CD14-positive monocyte (primary cell): ENCODE measurements around the gene TEX10. TPM values are rescaled to one million over a fixed set of nuclear protein-coding genes. Genes with fewer than 3 reads are reported as not detected.
A peak's percentile ranks its signal among the peaks of the same experiment; 100 is the strongest.

Experiments
- DNase-seq, 3 donors: peaks; one replicate each; pipeline ENCODE4 v3.0.0-alpha.2; 2011 to 2022
- H2AFZ ChIP-seq: 2 replicates; pipeline ENCODE4 v1.6.0; 2012; ENCODE audit warnings: mild to moderate bottlenecking, low read depth, low read length, inconsistent platforms; ENCODE audit not compliant: insufficient read depth, poor library complexity, severe bottlenecking
- H3K27ac ChIP-seq, 2 donors: 1 replicate in 1 of 2; 2 replicates in 1 of 2; pipeline ENCODE4 v1.5.1; 2012 to 2013; ENCODE audit warnings: low read length in 2 of 2, control low read depth in 1 of 2, inconsistent platforms in 1 of 2, low read depth in 1 of 2, mild to moderate bottlenecking in 1 of 2
- H3K27me3 ChIP-seq, 2 donors: one replicate each; pipeline versions ENCODE4 v1.6.0 to v1.6.1; 2011 to 2013; ENCODE audit warnings: low read length in 2 of 2; ENCODE audit not compliant: control insufficient read depth in 2 of 2, insufficient read depth in 2 of 2
- H3K36me3 ChIP-seq, 2 donors: replicated peaks in 1 of 2; 1 replicate in 1 of 2; 2 replicates in 1 of 2; pipeline versions ENCODE4 v1.5.1 to v1.6.1; 2012 to 2013; ENCODE audit warnings: low read length in 2 of 2, control low read depth in 1 of 2, inconsistent platforms in 1 of 2, mild to moderate bottlenecking in 1 of 2; ENCODE audit not compliant: insufficient read depth in 2 of 2, control insufficient read depth in 1 of 2
- H3K4me1 ChIP-seq, 2 donors: 1 replicate in 1 of 2; 2 replicates in 1 of 2; pipeline versions ENCODE4 v1.5.1 to v1.6.1; 2012 to 2013; ENCODE audit warnings: low read length in 2 of 2, control low read depth in 1 of 2, inconsistent platforms in 1 of 2, mild to moderate bottlenecking in 1 of 2, moderate library complexity in 1 of 2; ENCODE audit not compliant: insufficient read depth in 2 of 2, control insufficient read depth in 1 of 2
- H3K4me2 ChIP-seq: replicated peaks from 2 replicates; pipeline ENCODE3; 2012; ENCODE audit warnings: low read length, moderate library complexity, mild to moderate bottlenecking; ENCODE audit not compliant: poor library complexity, severe bottlenecking; ENCODE audit errors: extremely low read depth
- H3K4me3 ChIP-seq, 3 experiments: fragments of 200-600 bp in 1 of 3; sonication (generic) in 1 of 3; replicated peaks in 1 of 3; 1 replicate in 2 of 3; 2 replicates in 1 of 3; pipeline ENCODE4 v1.5.1; 2011 to 2013; ENCODE audit warnings: low read length in 3 of 3, mild to moderate bottlenecking in 3 of 3, control low read depth in 2 of 3, low read depth in 2 of 3, inconsistent platforms in 1 of 3, moderate library complexity in 1 of 3
- H3K79me2 ChIP-seq: 2 replicates; pipeline ENCODE4 v1.6.0; 2012; ENCODE audit warnings: mild to moderate bottlenecking, control low read depth, inconsistent platforms, low read length, moderate library complexity; ENCODE audit not compliant: insufficient read depth
- H3K9ac ChIP-seq: 2 replicates; pipeline ENCODE4 v1.6.0; 2017; ENCODE audit warnings: low read length, mild to moderate bottlenecking; ENCODE audit not compliant: insufficient read depth, poor library complexity, severe bottlenecking
- H3K9me3 ChIP-seq, 2 donors: replicated peaks in 1 of 2; 1 replicate in 1 of 2; 2 replicates in 1 of 2; pipeline versions ENCODE4 v1.5.1 to v1.6.1; 2012 to 2013; ENCODE audit warnings: low read length in 2 of 2, control low read depth in 1 of 2; ENCODE audit not compliant: control insufficient read depth in 1 of 2, insufficient read depth in 1 of 2
- H4K20me1 ChIP-seq: 2 replicates; pipeline ENCODE4 v1.6.0; 2012; ENCODE audit warnings: mild to moderate bottlenecking, low read length, control low read depth, moderate library complexity; ENCODE audit not compliant: insufficient read depth
- H3K27ac Mint-ChIP-seq, 7 donors: one replicate each; pipeline ENCODE4 v1.8.0; 2020; ENCODE audit warnings: mild to moderate bottlenecking in 7 of 7, mixed read lengths in 7 of 7, moderate library complexity in 6 of 7, inconsistent platforms in 2 of 7
- H3K27me3 Mint-ChIP-seq, 3 donors: one replicate each; pipeline ENCODE4 v1.8.0; 2021 to 2022; ENCODE audit warnings: low read depth in 3 of 3, mild to moderate bottlenecking in 3 of 3, mixed read lengths in 3 of 3, moderate library complexity in 3 of 3, inconsistent platforms in 1 of 3
- H3K36me3 Mint-ChIP-seq, 2 donors: one replicate each; pipeline ENCODE4 v1.8.0; 2020; ENCODE audit warnings: mixed read lengths in 2 of 2, inconsistent platforms in 1 of 2, mild to moderate bottlenecking in 1 of 2
- H3K4me1 Mint-ChIP-seq: one replicate; pipeline ENCODE4 v1.8.0; 2020; ENCODE audit warnings: mild to moderate bottlenecking, mixed read lengths
- H3K4me3 Mint-ChIP-seq, 2 donors: one replicate each; pipeline ENCODE4 v1.8.0; 2020; ENCODE audit warnings: mild to moderate bottlenecking in 2 of 2, mixed read lengths in 2 of 2, moderate library complexity in 1 of 2
- H3K9me3 Mint-ChIP-seq, 7 donors: one replicate each; pipeline ENCODE4 v1.8.0; 2020 to 2022; ENCODE audit warnings: mixed read lengths in 7 of 7, mild to moderate bottlenecking in 6 of 7, moderate library complexity in 6 of 7, inconsistent platforms in 2 of 7
- WGBS: methylation state at CpG from one replicate; pipeline ENCODE4 v1.1.5; 2013; ENCODE audit warnings: missing lambda C conversion rate; ENCODE audit not compliant: insufficient coverage; 5-methylcytosine and 5-hydroxymethylcytosine counted together
- intact Hi-C, 2 donors: fragments of 100-400 bp; cut with micrococcal nuclease; formaldehyde crosslinking; loops; one replicate each; pipeline versions ENCODE4 v1.15.0 to v1.15.1; 2023
- polyA plus RNA-seq, 3 donors: library from polyadenylated mRNA; depleted of rRNA in 1 of 3; unstranded in 2 of 3; stranded (reverse) in 1 of 3; fragments of 300-500 nt in 2 of 3; fragments of >200 nt in 1 of 3; fragmentation: Illumina TruSeq in 2 of 3; gene quantifications; 1 replicate in 2 of 3; 2 replicates in 1 of 3; pipeline ENCODE4 v1.2.3, GENCODE V29; 2012 to 2021
- TF ChIP-seq, protein P1 (sequence below): fragments of 200-600 bp; IDR thresholded peaks from one replicate; pipeline ENCODE4 v1.8.0; 2022; ENCODE audit warnings: antibody characterized with exemption, mild to moderate bottlenecking

The TEX10 gene
- polyA plus RNA-seq, 3 donors: 3.8 to 6.4 (median 4.5) TPM

DNA sequence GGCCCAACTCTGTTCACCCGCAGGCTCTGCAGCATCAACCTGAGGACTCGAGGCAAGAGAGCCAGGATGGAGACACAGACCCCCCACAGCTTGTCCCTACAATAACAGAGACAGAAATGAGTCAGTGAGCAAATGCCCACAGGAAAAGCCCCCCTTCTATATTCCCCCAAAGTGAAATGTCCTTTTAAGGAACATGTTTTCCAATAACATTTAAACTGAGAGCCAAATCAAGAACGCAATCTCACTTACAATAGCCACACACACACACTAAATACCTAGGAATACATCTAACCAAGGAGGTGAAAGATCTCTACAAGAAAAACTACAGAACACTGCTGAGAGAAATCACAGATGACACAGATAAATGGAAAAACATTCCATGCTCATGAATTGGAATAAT is 49.0 kb downstream of the TEX10 start:
- H3K4me1 Mint-ChIP-seq: no peaks in the 10 kb centered on the region
- Histone ChIP-seq H3K9me3 (no peaks in the 10 kb centered on the region), H3K4me2 (no peak overlapping the region), H3K27me3 (no peaks in the 10 kb centered on the region), H3K9ac (no peak overlapping the region), H3K4me1 (no peaks in the 10 kb centered on the region), H3K36me3 (peaks cover 52 to 93% of the 10 kb centered on the region in 2 donors), H4K20me1 (no peaks in the 10 kb centered on the region), H2AFZ (no peak overlapping the region), H3K27ac (no peak overlapping the region), H3K4me3 (no peak overlapping the region), H3K79me2 (no peaks in the 10 kb centered on the region)
- 100% methylated on average over 2 of the region's 3 CpGs for WGBS
- no peaks in the 10 kb centered on the region for H3K9me3 Mint-ChIP-seq
- H3K27me3 Mint-ChIP-seq: no peaks in the 10 kb centered on the region
- DNase-seq: no peak
- no peak overlapping the region for H3K4me3 Mint-ChIP-seq
- peaks cover 80 to 85% of the 10 kb centered on the region in 2 donors for H3K36me3 Mint-ChIP-seq
- H3K27ac Mint-ChIP-seq: peak overlapping the region in 1 of 7 donors; percentile 48
- TF ChIP-seq, protein P1, sequence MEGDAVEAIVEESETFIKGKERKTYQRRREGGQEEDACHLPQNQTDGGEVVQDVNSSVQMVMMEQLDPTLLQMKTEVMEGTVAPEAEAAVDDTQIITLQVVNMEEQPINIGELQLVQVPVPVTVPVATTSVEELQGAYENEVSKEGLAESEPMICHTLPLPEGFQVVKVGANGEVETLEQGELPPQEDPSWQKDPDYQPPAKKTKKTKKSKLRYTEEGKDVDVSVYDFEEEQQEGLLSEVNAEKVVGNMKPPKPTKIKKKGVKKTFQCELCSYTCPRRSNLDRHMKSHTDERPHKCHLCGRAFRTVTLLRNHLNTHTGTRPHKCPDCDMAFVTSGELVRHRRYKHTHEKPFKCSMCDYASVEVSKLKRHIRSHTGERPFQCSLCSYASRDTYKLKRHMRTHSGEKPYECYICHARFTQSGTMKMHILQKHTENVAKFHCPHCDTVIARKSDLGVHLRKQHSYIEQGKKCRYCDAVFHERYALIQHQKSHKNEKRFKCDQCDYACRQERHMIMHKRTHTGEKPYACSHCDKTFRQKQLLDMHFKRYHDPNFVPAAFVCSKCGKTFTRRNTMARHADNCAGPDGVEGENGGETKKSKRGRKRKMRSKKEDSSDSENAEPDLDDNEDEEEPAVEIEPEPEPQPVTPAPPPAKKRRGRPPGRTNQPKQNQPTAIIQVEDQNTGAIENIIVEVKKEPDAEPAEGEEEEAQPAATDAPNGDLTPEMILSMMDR: no peak
- intact Hi-C loops: no loop called here

DNA sequence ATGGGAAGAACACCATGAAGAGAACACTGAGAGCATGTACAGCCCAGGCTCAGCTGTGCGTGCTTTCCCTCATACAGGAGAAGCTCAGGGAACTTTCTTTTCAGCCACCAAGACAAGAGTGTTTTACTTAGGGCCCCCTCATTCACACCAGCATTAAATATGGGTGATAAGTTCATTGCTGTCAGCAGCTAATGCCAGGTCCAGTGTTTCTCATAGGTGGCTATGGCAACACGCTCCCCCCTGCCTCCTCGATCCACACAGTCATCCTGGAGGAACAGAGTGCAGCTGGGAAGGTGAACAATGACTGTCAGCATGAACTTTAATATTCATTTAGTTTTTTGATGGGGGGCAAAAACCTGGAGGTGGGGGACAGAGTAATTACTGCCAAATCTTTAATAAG is 54.4 kb downstream of the TEX10 start:
- 100% methylated on average over 2 of the region's 3 CpGs for WGBS
- Histone ChIP-seq H3K9ac (no peak overlapping the region), H4K20me1 (no peaks in the 10 kb centered on the region), H3K4me2 (no peak overlapping the region), H3K9me3 (no peaks in the 10 kb centered on the region), H3K36me3 (peaks cover 49 to 100% of the 10 kb centered on the region in 2 donors), H3K4me1 (no peaks in the 10 kb centered on the region), H3K79me2 (no peaks in the 10 kb centered on the region), H3K27me3 (no peaks in the 10 kb centered on the region), H2AFZ (no peak overlapping the region), H3K27ac (no peak overlapping the region), H3K4me3 (no peak overlapping the region)
- peaks cover 72 to 90% of the 10 kb centered on the region in 2 donors for H3K36me3 Mint-ChIP-seq
- no peaks in the 10 kb centered on the region for H3K27me3 Mint-ChIP-seq
- no peak overlapping the region for H3K4me3 Mint-ChIP-seq
- TF ChIP-seq, protein P1: no peak
- no peaks in the 10 kb centered on the region for H3K9me3 Mint-ChIP-seq
- DNase-seq: no peak
- intact Hi-C loops: no loop called here
- peak overlapping the region in 1 of 7 donors; percentile 52 for H3K27ac Mint-ChIP-seq
- no peaks in the 10 kb centered on the region for H3K4me1 Mint-ChIP-seq
